HG02870 (cell line): ENCODE measurements around the gene ZNF484.

Experiments
- ATAC-seq: cut with Tn5 transposase; IDR thresholded peaks from one replicate; pipeline ENCODE4 v1.9.1; 2021; ENCODE audit warnings: mild to moderate bottlenecking, moderate library complexity; ENCODE audit not compliant: unreplicated experiment

Gene ZNF484

DNA sequence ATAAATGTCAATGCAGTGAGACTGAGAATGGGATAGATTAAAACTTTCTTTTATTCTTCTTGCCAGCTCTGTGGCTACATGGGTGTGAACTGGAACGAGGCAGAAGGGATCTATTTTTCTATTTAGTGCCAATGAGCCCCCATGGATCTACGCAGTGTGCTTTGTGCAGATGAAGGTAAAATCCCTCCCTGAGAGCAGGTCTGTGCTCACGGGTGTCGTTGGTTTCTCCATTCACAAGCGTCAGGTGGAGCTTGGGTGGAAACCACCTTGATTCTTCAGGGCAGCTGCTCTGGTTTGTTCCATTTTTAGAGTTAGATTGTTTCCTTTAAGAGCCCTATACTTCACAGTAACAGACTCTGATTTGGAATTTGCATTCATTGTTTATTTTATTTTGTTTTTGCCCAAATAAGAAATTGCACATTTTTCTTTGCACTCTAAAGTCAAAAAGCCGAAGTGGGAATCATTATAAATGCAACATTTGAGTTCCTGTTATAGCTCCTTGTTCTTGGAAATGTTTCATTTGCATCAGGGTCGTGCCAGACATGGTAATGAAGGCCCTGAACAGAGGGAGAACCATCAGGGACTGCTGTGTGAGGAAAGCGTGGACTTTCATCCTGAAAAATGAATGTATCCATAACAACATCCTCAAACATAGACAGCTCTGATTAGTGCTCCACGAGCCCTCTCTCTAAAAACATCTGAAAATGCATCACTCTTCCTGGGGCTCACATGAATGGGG lies 82.1 kb downstream of the ZNF484 start:
- no peak for ATAC-seq
